GM12878 (cell line): ENCODE measurements around the gene LMO3.

ENCODE experiments used
- ESRRA ChIP-seq: IDR thresholded peaks from 2 replicates; pipeline ENCODE4 v1.6.1; 2012; ENCODE audit warnings: mild to moderate bottlenecking, low read length, improper control_type of control experiment
- EZH2 ChIP-seq: IDR thresholded peaks from 2 replicates; pipeline ENCODE4 v1.6.1; 2012; ENCODE audit warnings: low read depth, mild to moderate bottlenecking, control low read depth, inconsistent platforms, low read length, borderline replicate concordance; ENCODE audit not compliant: control insufficient read depth
- NBN ChIP-seq: fragments of 450-650 bp; IDR thresholded peaks from 2 replicates; pipeline ENCODE4 v1.6.1; 2016
- POLR2AphosphoS5 ChIP-seq: IDR thresholded peaks from 2 replicates; pipeline ENCODE4 v1.6.1; 2011; ENCODE audit warnings: mild to moderate bottlenecking, low read length, inconsistent platforms
- SIN3A ChIP-seq: IDR thresholded peaks from 2 replicates; pipeline ENCODE4 v1.6.1; 2012; ENCODE audit warnings: low read depth, low read length, improper control_type of control experiment
- TF ChIP-seq, protein P1 (sequence below): IDR thresholded peaks from 2 replicates; pipeline ENCODE4 v1.6.1; 2012; ENCODE audit warnings: low read depth, low read length, improper control_type of control experiment
- TF ChIP-seq, protein P2 (sequence below): IDR thresholded peaks from 2 replicates; pipeline ENCODE4 v1.6.1; 2012; ENCODE audit warnings: low read length, inconsistent platforms
- TF ChIP-seq, protein P3 (sequence below), 3 experiments: IDR thresholded peaks in 2 of 3; conservative IDR thresholded peaks in 1 of 3; 2 replicates each; pipeline ENCODE4 v1.5.1; 2011; ENCODE audit warnings: low read depth in 3 of 3, low read length in 3 of 3, mild to moderate bottlenecking in 3 of 3, control low read depth in 2 of 3, moderate library complexity in 2 of 3, inconsistent platforms in 1 of 3, mixed read lengths in 1 of 3; ENCODE audit not compliant: control insufficient read depth in 2 of 3, insufficient read depth in 1 of 3; ENCODE audit errors: extremely low read depth in 1 of 3
- TF ChIP-seq, protein P4 (sequence below): IDR thresholded peaks from 2 replicates; pipeline ENCODE4 v1.6.1; 2012; ENCODE audit warnings: low read depth, low read length, improper control_type of control experiment

DNA sequence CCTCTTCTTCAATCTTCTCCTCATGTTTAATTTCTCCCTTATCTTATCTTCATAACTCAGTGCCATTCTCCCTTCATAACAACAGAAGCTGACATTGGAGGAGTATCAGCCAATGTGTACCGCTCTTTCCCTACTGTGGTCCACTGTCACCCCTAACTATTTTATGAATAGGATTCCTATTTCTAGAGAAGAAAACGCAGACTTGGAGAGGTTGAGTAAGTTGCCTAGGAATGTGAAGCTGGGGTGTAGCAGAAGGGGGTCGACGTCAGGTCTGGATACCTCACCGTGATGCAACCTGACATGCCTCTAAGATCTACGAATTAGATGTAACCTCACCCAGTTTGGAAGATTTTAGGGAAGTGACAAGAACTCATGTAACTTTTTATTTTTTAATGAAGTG, 17.1 kb downstream of the LMO3 start:
- TF ChIP-seq, protein P1, sequence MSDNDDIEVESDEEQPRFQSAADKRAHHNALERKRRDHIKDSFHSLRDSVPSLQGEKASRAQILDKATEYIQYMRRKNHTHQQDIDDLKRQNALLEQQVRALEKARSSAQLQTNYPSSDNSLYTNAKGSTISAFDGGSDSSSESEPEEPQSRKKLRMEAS: no peak
- no peak for TF ChIP-seq NBN
- TF ChIP-seq EZH2: no peak
- no peak for TF ChIP-seq ESRRA
- TF ChIP-seq SIN3A: no peak
- TF ChIP-seq, protein P2, sequence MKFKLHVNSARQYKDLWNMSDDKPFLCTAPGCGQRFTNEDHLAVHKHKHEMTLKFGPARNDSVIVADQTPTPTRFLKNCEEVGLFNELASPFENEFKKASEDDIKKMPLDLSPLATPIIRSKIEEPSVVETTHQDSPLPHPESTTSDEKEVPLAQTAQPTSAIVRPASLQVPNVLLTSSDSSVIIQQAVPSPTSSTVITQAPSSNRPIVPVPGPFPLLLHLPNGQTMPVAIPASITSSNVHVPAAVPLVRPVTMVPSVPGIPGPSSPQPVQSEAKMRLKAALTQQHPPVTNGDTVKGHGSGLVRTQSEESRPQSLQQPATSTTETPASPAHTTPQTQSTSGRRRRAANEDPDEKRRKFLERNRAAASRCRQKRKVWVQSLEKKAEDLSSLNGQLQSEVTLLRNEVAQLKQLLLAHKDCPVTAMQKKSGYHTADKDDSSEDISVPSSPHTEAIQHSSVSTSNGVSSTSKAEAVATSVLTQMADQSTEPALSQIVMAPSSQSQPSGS: no peak
- TF ChIP-seq POLR2AphosphoS5: no peak
- TF ChIP-seq, protein P3, sequence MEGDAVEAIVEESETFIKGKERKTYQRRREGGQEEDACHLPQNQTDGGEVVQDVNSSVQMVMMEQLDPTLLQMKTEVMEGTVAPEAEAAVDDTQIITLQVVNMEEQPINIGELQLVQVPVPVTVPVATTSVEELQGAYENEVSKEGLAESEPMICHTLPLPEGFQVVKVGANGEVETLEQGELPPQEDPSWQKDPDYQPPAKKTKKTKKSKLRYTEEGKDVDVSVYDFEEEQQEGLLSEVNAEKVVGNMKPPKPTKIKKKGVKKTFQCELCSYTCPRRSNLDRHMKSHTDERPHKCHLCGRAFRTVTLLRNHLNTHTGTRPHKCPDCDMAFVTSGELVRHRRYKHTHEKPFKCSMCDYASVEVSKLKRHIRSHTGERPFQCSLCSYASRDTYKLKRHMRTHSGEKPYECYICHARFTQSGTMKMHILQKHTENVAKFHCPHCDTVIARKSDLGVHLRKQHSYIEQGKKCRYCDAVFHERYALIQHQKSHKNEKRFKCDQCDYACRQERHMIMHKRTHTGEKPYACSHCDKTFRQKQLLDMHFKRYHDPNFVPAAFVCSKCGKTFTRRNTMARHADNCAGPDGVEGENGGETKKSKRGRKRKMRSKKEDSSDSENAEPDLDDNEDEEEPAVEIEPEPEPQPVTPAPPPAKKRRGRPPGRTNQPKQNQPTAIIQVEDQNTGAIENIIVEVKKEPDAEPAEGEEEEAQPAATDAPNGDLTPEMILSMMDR (IDR thresholded peaks at IDR 0.05 in 2 of 3, conservative IDR thresholded peaks at IDR 0.05 in 1 of 3; ENCODE audit: control insufficient read depth in 2 of 3, extremely low read depth in 1 of 3, insufficient read depth in 1 of 3, low read depth in 3 of 3, low read length in 3 of 3): no peak
- TF ChIP-seq, protein P4, sequence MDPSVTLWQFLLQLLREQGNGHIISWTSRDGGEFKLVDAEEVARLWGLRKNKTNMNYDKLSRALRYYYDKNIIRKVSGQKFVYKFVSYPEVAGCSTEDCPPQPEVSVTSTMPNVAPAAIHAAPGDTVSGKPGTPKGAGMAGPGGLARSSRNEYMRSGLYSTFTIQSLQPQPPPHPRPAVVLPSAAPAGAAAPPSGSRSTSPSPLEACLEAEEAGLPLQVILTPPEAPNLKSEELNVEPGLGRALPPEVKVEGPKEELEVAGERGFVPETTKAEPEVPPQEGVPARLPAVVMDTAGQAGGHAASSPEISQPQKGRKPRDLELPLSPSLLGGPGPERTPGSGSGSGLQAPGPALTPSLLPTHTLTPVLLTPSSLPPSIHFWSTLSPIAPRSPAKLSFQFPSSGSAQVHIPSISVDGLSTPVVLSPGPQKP: no peak
